ENCODE data around the gene PNPLA5.

The PNPLA5 gene

GRCh38 chr22:43838571-43839307, 53.1 kb downstream of the PNPLA5 start:
- DNase-seq (no peak), ATAC-seq (ENCODE audit: insufficient read depth, low read depth) (no peak)
- H3K4me1 ChIP-seq (ENCODE audit: insufficient read depth, low read length), result no peaks in the 10 kb centered on the region
- H3K9me3 ChIP-seq (ENCODE audit: insufficient read depth, low read length, severe bottlenecking), result no peaks in the 10 kb centered on the region
- H3K9ac ChIP-seq (ENCODE audit: low read depth, low read length), result no peak overlapping the region
- no peaks in the 10 kb centered on the region for H3K79me2 ChIP-seq (ENCODE audit: insufficient read depth, low read length)
- H3K4me3 ChIP-seq (ENCODE audit: low read depth in 1 of 2, low read length in 2 of 2), result no peak overlapping the region
- H4K20me1 ChIP-seq (ENCODE audit: insufficient read depth, low read length), result no peaks in the 10 kb centered on the region
- H3K4me2 ChIP-seq (ENCODE audit: insufficient read depth, low read length), result no peak overlapping the region
- no peak overlapping the region for H3K27ac ChIP-seq (ENCODE audit: low read length)
- TF ChIP-seq EZH2 (IDR thresholded peaks at IDR 0.05; ENCODE audit: borderline replicate concordance, low read depth, low read length, severe bottlenecking), result no peak
- no peak for TF ChIP-seq CTCF (IDR thresholded peaks at IDR 0.05; ENCODE audit: borderline replicate concordance, extremely low read depth, low read length, poor library complexity, severe bottlenecking)
- H3K27me3 ChIP-seq (ENCODE audit: insufficient read depth, low read length, poor library complexity), result no peaks in the 10 kb centered on the region
- H3K36me3 ChIP-seq (ENCODE audit: insufficient read depth, low read length), result no peaks in the 10 kb centered on the region
- no peak overlapping the region for H2AFZ ChIP-seq (ENCODE audit: low read depth, low read length)

GRCh38 chr22:43838161-43838560, 53.7 kb downstream of the PNPLA5 start:
- no peaks in the 10 kb centered on the region for H3K9me3 ChIP-seq (ENCODE audit: insufficient read depth, low read length, severe bottlenecking)
- H4K20me1 ChIP-seq (ENCODE audit: insufficient read depth, low read length), result no peaks in the 10 kb centered on the region
- H3K4me1 ChIP-seq (ENCODE audit: insufficient read depth, low read length), result no peaks in the 10 kb centered on the region
- no peak overlapping the region for H2AFZ ChIP-seq (ENCODE audit: low read depth, low read length)
- no peak overlapping the region for H3K4me2 ChIP-seq (ENCODE audit: insufficient read depth, low read length)
- ATAC-seq (ENCODE audit: insufficient read depth, low read depth) (no peak), DNase-seq (no peak)
- H3K79me2 ChIP-seq (ENCODE audit: insufficient read depth, low read length), result no peaks in the 10 kb centered on the region
- no peaks in the 10 kb centered on the region for H3K27me3 ChIP-seq (ENCODE audit: insufficient read depth, low read length, poor library complexity)
- no peak overlapping the region for H3K9ac ChIP-seq (ENCODE audit: low read depth, low read length)
- H3K4me3 ChIP-seq (ENCODE audit: low read depth in 1 of 2, low read length in 2 of 2), result no peak overlapping the region
- H3K27ac ChIP-seq (ENCODE audit: low read length), result no peak overlapping the region
- TF ChIP-seq EZH2 (IDR thresholded peaks at IDR 0.05; ENCODE audit: borderline replicate concordance, low read depth, low read length, severe bottlenecking) (no peak), CTCF (IDR thresholded peaks at IDR 0.05; ENCODE audit: borderline replicate concordance, extremely low read depth, low read length, poor library complexity, severe bottlenecking) (no peak)
- no peaks in the 10 kb centered on the region for H3K36me3 ChIP-seq (ENCODE audit: insufficient read depth, low read length)

GRCh38 chr22:43837666-43838065, 54.1 kb downstream of the PNPLA5 start:
- H3K4me3 ChIP-seq (ENCODE audit: low read depth in 1 of 2, low read length in 2 of 2), result no peak overlapping the region
- no peak for TF ChIP-seq CTCF (IDR thresholded peaks at IDR 0.05; ENCODE audit: borderline replicate concordance, extremely low read depth, low read length, poor library complexity, severe bottlenecking)
- TF ChIP-seq EZH2 (IDR thresholded peaks at IDR 0.05; ENCODE audit: borderline replicate concordance, low read depth, low read length, severe bottlenecking), result no peak
- H3K27me3 ChIP-seq (ENCODE audit: insufficient read depth, low read length, poor library complexity), result no peaks in the 10 kb centered on the region
- H3K36me3 ChIP-seq (ENCODE audit: insufficient read depth, low read length), result no peaks in the 10 kb centered on the region
- no peak for ATAC-seq (ENCODE audit: insufficient read depth, low read depth)
- H4K20me1 ChIP-seq (ENCODE audit: insufficient read depth, low read length), result no peaks in the 10 kb centered on the region
- no peaks in the 10 kb centered on the region for H3K4me1 ChIP-seq (ENCODE audit: insufficient read depth, low read length)
- H2AFZ ChIP-seq (ENCODE audit: low read depth, low read length), result no peak overlapping the region
- H3K79me2 ChIP-seq (ENCODE audit: insufficient read depth, low read length), result no peaks in the 10 kb centered on the region
- H3K4me2 ChIP-seq (ENCODE audit: insufficient read depth, low read length), result no peak overlapping the region
- no peak for DNase-seq
- no peaks in the 10 kb centered on the region for H3K9me3 ChIP-seq (ENCODE audit: insufficient read depth, low read length, severe bottlenecking)
- H3K9ac ChIP-seq (ENCODE audit: low read depth, low read length), result no peak overlapping the region
- no peak overlapping the region for H3K27ac ChIP-seq (ENCODE audit: low read length)
